NCI-H2196 treated with DMSO at 0.1 percent for 48 hours (cell line): ENCODE data around the gene ASAP3.

Source experiments
- DNase-seq: peaks from one replicate; lab custom pipeline; 2025; ENCODE audit not compliant: unreplicated experiment; lab: John Stamatoyannopoulos, UW

The ASAP3 gene

GRCh38 chr1:23478896-23479665 is 4.9 kb downstream of the ASAP3 start:
- DNase-seq = peak; percentile 89

GRCh38 chr1:23477359-23478144 is 6.4 kb downstream of the ASAP3 start:
- DNase-seq = no peak

GRCh38 chr1:23475641-23476040 is 8.3 kb downstream of the ASAP3 start:
- DNase-seq = no peak

DNA sequence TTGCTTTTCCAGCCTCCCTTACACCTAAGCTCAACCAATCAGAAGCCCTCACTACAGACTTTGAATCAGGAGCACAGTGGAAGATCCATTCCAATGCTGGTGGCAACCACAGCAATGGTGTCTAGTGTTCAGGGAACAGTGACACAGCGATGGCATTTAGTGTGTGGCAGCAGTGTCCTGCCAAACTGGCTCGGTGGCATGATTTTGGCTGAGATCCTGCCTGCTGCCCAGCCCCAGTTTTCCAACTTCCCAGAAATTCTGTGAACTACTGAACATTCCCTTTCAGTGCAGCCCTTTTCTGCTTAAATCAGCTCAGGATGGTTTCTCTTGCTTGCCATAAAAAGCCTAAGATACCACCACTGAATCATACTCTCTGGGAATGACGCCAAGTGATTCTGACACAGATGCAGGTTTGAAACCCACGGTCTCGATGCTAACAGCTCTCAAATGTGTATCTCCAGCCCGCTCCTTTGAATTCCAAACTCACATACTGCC is 8.8 kb downstream of the ASAP3 start:
- DNase-seq = no peak

GRCh38 chr1:23473037-23473800 is 10.8 kb downstream of the ASAP3 start:
- DNase-seq = no peak

GRCh38 chr1:23472351-23473036 is 11.5 kb downstream of the ASAP3 start:
- DNase-seq = no peak

GRCh38 chr1:23471473-23472075 is 12.4 kb downstream of the ASAP3 start:
- no peak for DNase-seq

GRCh38 chr1:23470282-23471070 is 13.5 kb downstream of the ASAP3 start:
- no peak for DNase-seq

GRCh38 chr1:23469372-23469982 is 14.5 kb downstream of the ASAP3 start:
- DNase-seq = no peak

- no peak for DNase-seq
Measured at GRCh38 chr1:23466423-23466989, 17.5 kb downstream of the ASAP3 start.

GRCh38 chr1:23463286-23463685 is 20.7 kb downstream of the ASAP3 start:
- DNase-seq = no peak

DNA sequence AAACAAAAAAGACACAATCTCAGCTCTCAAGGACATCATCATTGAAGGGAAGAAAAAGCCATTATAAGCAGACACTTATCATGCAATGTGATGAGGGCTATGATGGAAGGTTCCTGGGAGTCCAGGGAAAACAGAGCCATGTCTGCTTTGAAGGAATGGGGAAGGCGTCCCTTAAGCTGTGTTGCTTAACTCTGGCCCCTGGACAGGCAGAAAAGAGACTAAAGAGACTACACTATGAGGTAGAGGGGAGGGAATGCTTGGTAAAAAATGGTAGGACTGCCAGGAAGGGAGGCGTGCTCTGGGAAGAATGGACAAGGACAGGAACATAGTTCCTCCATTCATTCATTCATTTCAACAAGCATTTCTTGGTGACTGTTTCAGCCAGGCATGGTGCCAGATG is 21.2 kb downstream of the ASAP3 start:
- no peak for DNase-seq

DNA sequence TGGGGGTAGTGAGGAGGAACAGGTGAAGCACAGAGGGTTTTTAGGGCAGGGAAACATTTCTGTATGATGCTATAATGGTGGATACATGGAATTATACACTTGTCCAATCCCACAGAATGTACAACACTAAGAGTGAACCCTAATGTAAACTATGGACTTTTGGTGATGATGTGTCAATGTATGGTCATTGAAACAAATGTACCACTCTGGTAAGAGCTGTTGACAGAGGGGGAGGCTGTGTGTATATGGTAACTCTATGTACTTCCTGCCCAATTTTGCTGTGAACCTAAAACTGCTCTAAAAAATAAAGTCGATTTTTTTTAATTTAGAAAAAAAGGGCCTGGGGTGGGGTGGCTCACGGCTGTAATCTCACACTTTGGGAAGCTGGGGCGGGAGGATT is 22.9 kb downstream of the ASAP3 start:
- DNase-seq = no peak

- DNase-seq = no peak
Measured at GRCh38 chr1:23460519-23460918, 23.5 kb downstream of the ASAP3 start.

- DNase-seq = no peak
Measured at GRCh38 chr1:23459338-23459757, 24.6 kb downstream of the ASAP3 start.

- DNase-seq = no peak
Measured at GRCh38 chr1:23456226-23456625, 27.8 kb downstream of the ASAP3 start.

GRCh38 chr1:23453455-23454000 is 30.5 kb downstream of the ASAP3 start:
- no peak for DNase-seq

- peak; percentile 38 for DNase-seq
Measured at GRCh38 chr1:23452011-23452411, 32.0 kb downstream of the ASAP3 start.

- DNase-seq = no peak
Measured at GRCh38 chr1:23451441-23451840, 32.5 kb downstream of the ASAP3 start.
